Nephron (organoid): Measurements from ENCODE around the gene ZBBX.

Experiments
- H3K27ac Mint-ChIP-seq, 3 experiments: 2 replicates each; pipeline ENCODE4 v1.8.0; 2020; ENCODE audit warnings: mixed read lengths in 3 of 3, mild to moderate bottlenecking in 2 of 3, moderate library complexity in 1 of 3
- H3K27me3 Mint-ChIP-seq: 2 replicates; pipeline ENCODE4 v1.8.0; 2021; ENCODE audit warnings: low read depth, mild to moderate bottlenecking, moderate library complexity, mixed read lengths
- H3K36me3 Mint-ChIP-seq: 2 replicates; pipeline ENCODE4 v1.8.0; 2020; ENCODE audit warnings: low read depth, mixed read lengths
- H3K4me1 Mint-ChIP-seq: 2 replicates; pipeline ENCODE4 v1.8.0; 2020; ENCODE audit warnings: mixed read lengths
- H3K4me3 Mint-ChIP-seq, 3 experiments: 2 replicates each; pipeline ENCODE4 v1.8.0; 2020; ENCODE audit warnings: mild to moderate bottlenecking in 3 of 3, mixed read lengths in 3 of 3, moderate library complexity in 2 of 3
- H3K9me3 Mint-ChIP-seq: 2 replicates; pipeline ENCODE4 v1.8.0; 2020; ENCODE audit warnings: mixed read lengths
- TF ChIP-seq, protein P1 (sequence below), 3 experiments: fragments of 200-600 bp; sonication (generic); IDR thresholded peaks; one replicate each; pipeline ENCODE4 v1.5.0; 2021; ENCODE audit warnings: antibody characterized with exemption in 3 of 3; ENCODE audit not compliant: unreplicated experiment in 3 of 3

Gene ZBBX

DNA sequence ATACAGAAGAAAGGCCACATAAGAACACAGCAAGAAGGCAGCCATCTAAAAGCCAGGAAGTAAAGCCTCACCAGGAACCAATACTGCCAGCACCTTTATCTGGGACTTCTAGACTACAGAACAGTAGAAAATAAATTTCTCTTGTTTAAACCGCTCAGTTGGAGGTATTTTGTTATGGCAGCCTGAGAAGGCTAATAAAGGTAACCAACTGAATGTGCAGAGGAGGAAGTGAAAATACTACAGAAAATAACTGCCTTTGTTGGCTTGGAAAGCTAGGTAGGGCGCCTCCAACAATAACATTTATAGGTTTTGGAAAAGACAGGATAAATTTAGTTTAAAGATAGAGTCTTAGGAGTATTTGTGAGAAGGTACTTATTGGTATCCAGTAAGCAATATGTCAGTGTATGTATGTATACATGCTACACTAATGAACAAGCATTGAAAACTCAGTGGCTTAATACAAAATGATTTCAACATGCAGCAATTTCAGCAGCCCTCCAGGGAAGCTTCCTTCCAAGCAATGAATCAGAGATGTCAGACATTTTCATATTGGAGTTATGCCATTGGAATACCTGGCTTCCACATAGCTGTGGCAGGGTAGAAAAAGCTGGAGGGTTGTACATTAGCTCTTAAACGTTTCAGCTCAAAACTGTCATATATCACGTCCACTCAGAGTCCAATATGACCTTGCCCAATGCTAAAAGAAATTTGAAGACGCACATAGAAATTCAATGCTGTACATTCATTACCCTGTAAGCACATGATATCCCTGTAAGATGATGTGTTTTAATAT lies 48.9 kb downstream of the ZBBX start:
- H3K27ac Mint-ChIP-seq: peak overlapping the region in 1 of 3 experiments; percentile 42

DNA sequence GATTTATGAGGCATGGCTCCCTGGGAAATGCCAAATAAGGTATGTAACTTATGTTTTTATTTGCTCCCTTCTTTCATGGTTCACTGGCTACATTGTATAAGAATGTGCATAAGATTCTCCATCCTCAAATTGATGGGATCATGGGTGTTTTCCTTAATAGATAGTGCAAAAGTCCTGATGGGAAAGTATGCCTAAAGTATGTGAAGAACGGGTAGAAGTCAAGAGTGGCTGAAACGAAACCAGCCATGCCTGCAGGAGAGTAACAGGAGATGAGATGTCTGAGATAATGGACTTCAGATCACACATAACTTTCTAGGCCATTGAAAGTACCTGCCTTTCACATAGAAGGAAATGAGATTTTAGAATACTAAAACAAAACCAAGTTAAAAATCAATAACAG lies 56.5 kb downstream of the ZBBX start:
- TF ChIP-seq, protein P1, sequence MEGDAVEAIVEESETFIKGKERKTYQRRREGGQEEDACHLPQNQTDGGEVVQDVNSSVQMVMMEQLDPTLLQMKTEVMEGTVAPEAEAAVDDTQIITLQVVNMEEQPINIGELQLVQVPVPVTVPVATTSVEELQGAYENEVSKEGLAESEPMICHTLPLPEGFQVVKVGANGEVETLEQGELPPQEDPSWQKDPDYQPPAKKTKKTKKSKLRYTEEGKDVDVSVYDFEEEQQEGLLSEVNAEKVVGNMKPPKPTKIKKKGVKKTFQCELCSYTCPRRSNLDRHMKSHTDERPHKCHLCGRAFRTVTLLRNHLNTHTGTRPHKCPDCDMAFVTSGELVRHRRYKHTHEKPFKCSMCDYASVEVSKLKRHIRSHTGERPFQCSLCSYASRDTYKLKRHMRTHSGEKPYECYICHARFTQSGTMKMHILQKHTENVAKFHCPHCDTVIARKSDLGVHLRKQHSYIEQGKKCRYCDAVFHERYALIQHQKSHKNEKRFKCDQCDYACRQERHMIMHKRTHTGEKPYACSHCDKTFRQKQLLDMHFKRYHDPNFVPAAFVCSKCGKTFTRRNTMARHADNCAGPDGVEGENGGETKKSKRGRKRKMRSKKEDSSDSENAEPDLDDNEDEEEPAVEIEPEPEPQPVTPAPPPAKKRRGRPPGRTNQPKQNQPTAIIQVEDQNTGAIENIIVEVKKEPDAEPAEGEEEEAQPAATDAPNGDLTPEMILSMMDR (IDR thresholded peaks at IDR 0.05; ENCODE audit: unreplicated experiment in 3 of 3): no peak
- Mint-ChIP-seq H3K27me3 (no peaks in the 10 kb centered on the region), H3K4me3 (no peak overlapping the region), H3K9me3 (no peaks in the 10 kb centered on the region), H3K36me3 (no peaks in the 10 kb centered on the region), H3K27ac (peak overlapping the region; percentile 35 to 68 (median 67)), H3K4me1 (peaks cover 12% of the 10 kb centered on the region)

More for the DNA sequence above, 48.9 kb downstream of the ZBBX start:
- Mint-ChIP-seq H3K9me3 (no peaks in the 10 kb centered on the region), H3K27me3 (no peaks in the 10 kb centered on the region), H3K36me3 (no peaks in the 10 kb centered on the region), H3K4me3 (no peak overlapping the region), H3K4me1 (no peaks in the 10 kb centered on the region)
- TF ChIP-seq, protein P1 (IDR thresholded peaks at IDR 0.05; ENCODE audit: unreplicated experiment in 3 of 3): no peak

DNA sequence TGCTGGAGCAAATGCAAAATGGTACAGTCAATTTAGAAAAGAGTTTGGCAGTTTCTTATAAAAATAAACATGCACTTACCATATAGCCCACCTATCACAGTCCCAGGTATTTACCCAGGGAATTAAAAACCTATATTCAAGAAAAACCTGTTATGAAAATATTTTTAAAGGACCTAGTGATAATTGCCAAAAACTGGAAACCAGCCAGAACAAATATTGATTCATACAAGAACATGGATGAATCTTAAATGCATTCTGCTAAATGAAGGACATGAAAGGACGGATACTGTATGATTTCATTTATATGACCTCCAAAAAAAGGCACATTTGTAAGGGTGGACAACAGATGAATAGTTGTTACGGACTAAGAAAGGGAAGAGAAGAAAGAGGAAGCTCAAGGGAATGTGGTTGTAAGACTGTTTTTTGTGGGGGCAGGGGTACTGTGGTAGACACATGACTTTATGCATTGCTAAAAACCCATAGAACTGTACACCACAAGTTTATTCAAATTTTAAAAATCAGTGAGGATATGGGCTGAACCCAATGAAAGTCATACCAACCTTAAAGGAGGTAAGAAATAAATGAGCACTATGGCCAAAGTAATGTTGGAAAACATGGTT lies 61.0 kb downstream of the ZBBX start:
- Mint-ChIP-seq H3K9me3 (no peaks in the 10 kb centered on the region), H3K4me1 (peaks cover 12% of the 10 kb centered on the region), H3K27me3 (no peaks in the 10 kb centered on the region), H3K27ac (no peak overlapping the region), H3K4me3 (no peak overlapping the region), H3K36me3 (no peaks in the 10 kb centered on the region)
- TF ChIP-seq, protein P1 (IDR thresholded peaks at IDR 0.05; ENCODE audit: unreplicated experiment in 3 of 3): no peak

DNA sequence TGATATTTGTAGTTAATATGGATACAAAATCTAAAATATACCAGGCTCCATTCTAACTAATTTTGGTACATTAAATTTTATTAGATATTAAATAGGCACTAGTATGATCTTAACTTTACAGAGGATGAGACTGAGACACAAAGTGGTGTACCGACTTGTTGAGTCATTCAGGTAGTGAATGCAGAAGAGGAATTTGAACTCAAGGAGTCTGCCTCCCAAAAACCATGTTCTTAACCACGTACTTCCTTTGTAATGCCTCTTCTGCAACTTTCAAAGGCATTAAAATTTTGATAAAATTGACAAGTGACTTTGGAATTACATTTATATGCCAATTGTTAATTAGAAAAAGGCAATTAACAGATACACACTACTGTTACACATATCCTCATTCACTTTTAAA lies 61.8 kb downstream of the ZBBX start:
- Mint-ChIP-seq H3K27ac (no peak overlapping the region), H3K4me3 (no peak overlapping the region), H3K4me1 (peaks cover 8% of the 10 kb centered on the region), H3K27me3 (no peaks in the 10 kb centered on the region), H3K36me3 (no peaks in the 10 kb centered on the region), H3K9me3 (no peaks in the 10 kb centered on the region)
- TF ChIP-seq, protein P1 (IDR thresholded peaks at IDR 0.05; ENCODE audit: unreplicated experiment in 3 of 3): no peak

DNA sequence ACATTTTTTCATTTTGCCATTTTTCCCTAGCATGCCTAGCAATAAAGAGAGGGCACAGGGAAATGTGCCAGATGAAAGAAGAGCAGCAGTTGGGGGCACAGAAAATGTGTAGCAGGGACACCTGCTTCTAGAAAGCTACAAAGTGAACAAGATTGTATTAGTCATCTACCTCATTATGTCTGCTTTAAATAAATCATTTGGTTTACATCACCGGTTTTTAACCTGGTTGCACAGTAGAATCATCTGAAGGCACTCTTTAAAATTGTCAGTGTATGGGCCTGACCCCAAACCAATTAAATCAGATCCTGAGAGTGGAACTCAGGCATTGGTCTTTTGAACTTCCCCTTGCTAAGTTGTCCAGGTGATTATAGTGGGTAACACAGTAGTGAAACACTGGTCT lies 73.8 kb downstream of the ZBBX start:
- no peak overlapping the region for H3K4me3 Mint-ChIP-seq
- H3K4me1 Mint-ChIP-seq: peaks cover 5% of the 10 kb centered on the region
- H3K27ac Mint-ChIP-seq: no peak overlapping the region
- TF ChIP-seq, protein P1 (IDR thresholded peaks at IDR 0.05; ENCODE audit: unreplicated experiment in 3 of 3): no peak
- H3K27me3 Mint-ChIP-seq: no peaks in the 10 kb centered on the region
- H3K9me3 Mint-ChIP-seq: peaks cover 10% of the 10 kb centered on the region
- H3K36me3 Mint-ChIP-seq: no peaks in the 10 kb centered on the region
